Cardiac muscle cell (in vitro differentiated cells and primary cell): Measurements from ENCODE around the gene SEMA3D. TPM values are rescaled to one million over a fixed set of nuclear protein-coding genes. Genes with fewer than 3 reads are reported as not detected.
A peak's percentile ranks its signal among the peaks of the same experiment; 100 is the strongest.

Source experiments
- DNase-seq, 2 donors: peaks; one replicate each; pipeline versions ENCODE4 v3.0.0 to v3.0.0-alpha.2; 2010 to 2017; ENCODE audit warnings: low read depth in 1 of 2, low spot score in 1 of 2
- H3K27ac ChIP-seq: fragments of 200-600 bp; sonication (generic); 2 replicates; pipeline ENCODE4 v1.5.1; 2016
- H3K27me3 ChIP-seq: fragments of 200-600 bp; sonication (generic); 2 replicates; pipeline ENCODE4 v1.6.0; 2016; ENCODE audit warnings: control low read depth
- H3K36me3 ChIP-seq: fragments of 200-600 bp; sonication (generic); 2 replicates; pipeline ENCODE4 v1.5.1; 2016; ENCODE audit warnings: control low read depth
- H3K4me1 ChIP-seq: fragments of 200-600 bp; sonication (generic); 2 replicates; pipeline ENCODE4 v1.8.1; 2017; ENCODE audit warnings: low read depth, mild to moderate bottlenecking, mixed run types
- H3K4me3 ChIP-seq: fragments of 200-600 bp; sonication (generic); 2 replicates; pipeline ENCODE4 v1.5.1; 2016; ENCODE audit warnings: mild to moderate bottlenecking
- H3K9me3 ChIP-seq: fragments of 200-600 bp; sonication (generic); 2 replicates; pipeline ENCODE4 v1.5.1; 2017; ENCODE audit warnings: low read depth, mild to moderate bottlenecking, control low read depth
- polyA plus RNA-seq: library from polyadenylated mRNA; unstranded; fragments of >200 nt; fragmentation: Nextera tagmentation; extraction: Ambion mirVana; gene quantifications from 2 replicates; pipeline ENCODE4 v1.2.1, GENCODE V29; 2016
- total RNA-seq: library from RNA; depleted of rRNA; stranded (reverse); fragments of >200 nt; gene quantifications from 2 replicates; pipeline ENCODE4 v1.2.3, GENCODE V29; 2016
- TF ChIP-seq, protein P1 (sequence below): IDR thresholded peaks from 2 replicates; pipeline ENCODE4 v1.5.1; 2012; ENCODE audit warnings: low read depth, mild to moderate bottlenecking, low read length

Gene SEMA3D
- total and polyA plus RNA-seq, 2 experiments from 2014 or later = 2.1 to 3.7 TPM

DNA sequence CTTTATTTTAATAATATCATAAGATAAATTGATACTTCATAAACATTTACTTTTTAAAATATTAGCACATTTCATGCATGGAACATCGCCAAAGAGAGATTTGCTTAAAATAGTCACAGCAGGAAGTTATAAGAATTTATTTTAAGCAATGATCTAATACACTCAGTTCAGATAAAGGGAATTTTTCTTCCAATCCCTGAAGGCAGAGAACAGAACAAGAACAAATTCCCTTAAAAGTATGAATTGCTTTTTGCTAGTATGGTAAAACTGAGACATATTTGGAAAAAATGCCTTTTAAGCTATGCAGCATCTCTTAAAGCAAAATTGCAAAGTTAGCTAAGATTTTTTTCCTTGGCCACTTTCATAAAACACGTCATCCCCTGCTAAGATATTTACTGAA lies 91.0 kb downstream of the SEMA3D start:
- peak in 1 of 2 donors; percentile 32 for DNase-seq
- TF ChIP-seq, protein P1, sequence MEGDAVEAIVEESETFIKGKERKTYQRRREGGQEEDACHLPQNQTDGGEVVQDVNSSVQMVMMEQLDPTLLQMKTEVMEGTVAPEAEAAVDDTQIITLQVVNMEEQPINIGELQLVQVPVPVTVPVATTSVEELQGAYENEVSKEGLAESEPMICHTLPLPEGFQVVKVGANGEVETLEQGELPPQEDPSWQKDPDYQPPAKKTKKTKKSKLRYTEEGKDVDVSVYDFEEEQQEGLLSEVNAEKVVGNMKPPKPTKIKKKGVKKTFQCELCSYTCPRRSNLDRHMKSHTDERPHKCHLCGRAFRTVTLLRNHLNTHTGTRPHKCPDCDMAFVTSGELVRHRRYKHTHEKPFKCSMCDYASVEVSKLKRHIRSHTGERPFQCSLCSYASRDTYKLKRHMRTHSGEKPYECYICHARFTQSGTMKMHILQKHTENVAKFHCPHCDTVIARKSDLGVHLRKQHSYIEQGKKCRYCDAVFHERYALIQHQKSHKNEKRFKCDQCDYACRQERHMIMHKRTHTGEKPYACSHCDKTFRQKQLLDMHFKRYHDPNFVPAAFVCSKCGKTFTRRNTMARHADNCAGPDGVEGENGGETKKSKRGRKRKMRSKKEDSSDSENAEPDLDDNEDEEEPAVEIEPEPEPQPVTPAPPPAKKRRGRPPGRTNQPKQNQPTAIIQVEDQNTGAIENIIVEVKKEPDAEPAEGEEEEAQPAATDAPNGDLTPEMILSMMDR = no peak
- Histone ChIP-seq H3K27ac (no peak overlapping the region), H3K27me3 (no peaks in the 10 kb centered on the region), H3K4me3 (no peak overlapping the region), H3K9me3 (no peaks in the 10 kb centered on the region), H3K4me1 (no peaks in the 10 kb centered on the region), H3K36me3 (no peaks in the 10 kb centered on the region)

DNA sequence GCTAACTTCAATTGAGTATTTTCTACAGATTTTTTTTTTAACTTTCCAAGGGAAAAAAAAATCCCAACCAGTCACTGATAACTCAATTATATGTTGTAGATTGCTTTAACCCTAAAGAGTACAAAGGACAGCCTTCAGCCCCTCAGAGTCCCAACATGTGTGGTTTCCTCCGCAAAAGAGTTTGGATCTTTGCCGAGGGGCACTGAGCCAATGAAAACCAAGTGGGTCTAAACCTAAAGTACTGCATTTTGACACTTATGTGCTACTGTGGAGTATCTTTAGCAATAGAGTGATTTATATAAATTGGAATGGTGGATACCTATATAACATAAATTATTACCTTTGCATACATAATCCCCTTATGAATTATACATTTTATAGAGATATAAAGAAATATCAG lies 91.5 kb downstream of the SEMA3D start:
- no peak overlapping the region for H3K27ac ChIP-seq
- H3K36me3 ChIP-seq = no peaks in the 10 kb centered on the region
- no peaks in the 10 kb centered on the region for H3K27me3 ChIP-seq
- H3K4me3 ChIP-seq = no peak overlapping the region
- peak in 1 of 2 donors; percentile 65 for DNase-seq
- H3K4me1 ChIP-seq = no peaks in the 10 kb centered on the region
- H3K9me3 ChIP-seq = no peaks in the 10 kb centered on the region
- TF ChIP-seq, protein P1 = no peak

DNA sequence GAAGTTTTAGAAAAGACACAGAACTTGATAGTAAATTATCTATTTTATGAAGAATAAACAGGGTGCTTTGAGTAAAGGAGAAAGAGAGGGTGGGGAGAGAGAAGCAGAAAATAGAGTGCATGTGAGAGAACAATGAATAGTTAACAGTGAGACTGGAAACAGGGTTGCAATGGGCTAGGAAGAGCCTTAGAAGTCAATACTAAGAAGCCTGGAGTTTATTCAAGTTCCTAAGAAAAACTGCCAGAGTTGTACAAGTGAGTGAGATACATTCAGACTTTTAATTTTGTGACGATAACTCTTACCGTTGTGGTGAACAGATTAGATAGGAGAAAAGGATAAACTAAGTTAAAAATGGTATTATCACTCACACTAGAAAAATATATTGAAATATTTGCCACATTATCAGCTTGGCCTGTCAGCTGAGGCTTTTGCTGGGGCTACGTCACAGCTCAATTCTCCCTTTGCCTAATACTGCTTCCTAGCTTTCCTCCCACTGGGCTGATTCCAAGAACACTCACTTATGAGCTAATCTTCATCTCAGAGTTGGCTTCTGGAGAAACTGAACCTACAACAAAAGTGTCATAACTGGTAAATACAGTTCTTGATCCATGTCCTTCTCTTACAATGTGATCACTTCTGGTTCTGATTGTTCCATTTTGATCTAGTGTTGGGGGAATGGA lies 92.7 kb downstream of the SEMA3D start:
- Histone ChIP-seq H3K27ac (no peak overlapping the region), H3K4me1 (no peaks in the 10 kb centered on the region), H3K9me3 (no peaks in the 10 kb centered on the region), H3K27me3 (no peaks in the 10 kb centered on the region), H3K4me3 (no peak overlapping the region), H3K36me3 (no peaks in the 10 kb centered on the region)
- peak in 1 of 2 donors; percentile 92 for DNase-seq
- TF ChIP-seq, protein P1 = no peak

DNA sequence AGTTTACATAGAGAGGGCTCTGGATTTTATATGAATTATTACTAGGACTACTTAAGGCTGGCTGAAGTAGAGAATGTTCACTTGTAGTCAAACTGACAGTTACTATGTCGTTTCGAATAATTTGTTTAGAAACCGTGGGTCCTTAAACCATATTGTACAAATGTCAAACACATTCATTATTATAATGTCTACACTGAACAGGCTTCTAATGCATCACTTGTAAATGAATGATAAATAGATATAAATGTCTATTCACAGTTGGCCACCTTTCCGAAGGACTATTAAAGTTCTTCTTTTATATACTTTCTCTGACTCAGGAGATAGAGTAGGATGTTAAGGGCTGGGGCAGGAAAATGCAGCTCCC lies 95.3 kb downstream of the SEMA3D start:
- TF ChIP-seq, protein P1 = no peak
- Histone ChIP-seq H3K4me3 (no peak overlapping the region), H3K36me3 (no peaks in the 10 kb centered on the region), H3K27ac (no peak overlapping the region), H3K4me1 (no peaks in the 10 kb centered on the region), H3K9me3 (no peaks in the 10 kb centered on the region), H3K27me3 (no peaks in the 10 kb centered on the region)
- DNase-seq = no peak

DNA sequence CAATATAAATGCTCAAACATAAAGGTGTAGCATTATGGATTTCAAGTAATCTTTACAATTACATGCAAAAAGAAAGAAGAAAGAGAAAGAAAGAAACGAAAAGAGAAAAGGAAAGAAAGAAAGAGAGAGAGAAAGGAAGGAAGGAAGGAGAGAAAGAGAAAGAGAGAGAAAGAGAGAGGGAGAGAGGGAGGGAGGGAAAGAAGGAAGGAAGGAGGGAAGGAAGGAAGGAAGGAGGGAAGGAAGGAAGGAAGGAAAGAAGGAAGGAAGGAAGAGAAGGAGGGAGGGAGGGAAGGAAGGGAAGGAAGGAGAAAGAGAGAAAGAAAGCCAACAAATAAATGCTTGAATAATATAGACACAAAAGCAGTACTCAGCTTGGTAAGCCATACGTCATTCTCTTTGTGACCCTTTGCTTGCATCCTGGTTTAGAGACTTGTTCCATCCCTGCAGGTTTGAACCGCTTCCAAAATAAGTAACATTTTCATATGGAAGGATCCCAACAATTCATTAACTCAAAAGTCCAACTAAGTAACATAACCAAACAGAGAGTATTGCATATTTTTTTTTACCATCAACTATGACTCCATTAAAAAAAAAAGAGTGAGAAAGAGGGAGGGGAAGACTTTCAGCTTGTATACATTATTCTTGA lies 95.8 kb downstream of the SEMA3D start:
- Histone ChIP-seq H3K27ac (no peak overlapping the region), H3K4me3 (no peak overlapping the region), H3K27me3 (no peaks in the 10 kb centered on the region), H3K9me3 (no peaks in the 10 kb centered on the region), H3K36me3 (no peaks in the 10 kb centered on the region), H3K4me1 (no peaks in the 10 kb centered on the region)
- TF ChIP-seq, protein P1 = no peak
- DNase-seq = no peak
